HG03103 (cell line): ENCODE data around the gene STUB1.
"Not testable (repeated sequence)": the region's sequence is repeated elsewhere in the genome, so short reads cannot be mapped to it uniquely, and the experiment has no call there.

ENCODE experiments used
- ATAC-seq: cut with Tn5 transposase; IDR thresholded peaks from one replicate; pipeline ENCODE4 v1.9.1; 2021; ENCODE audit warnings: low read depth; ENCODE audit not compliant: unreplicated experiment

Gene STUB1

GRCh38 chr16:710500-711075, 30.4 kb downstream of the STUB1 start:
- ATAC-seq = no peak

DNA sequence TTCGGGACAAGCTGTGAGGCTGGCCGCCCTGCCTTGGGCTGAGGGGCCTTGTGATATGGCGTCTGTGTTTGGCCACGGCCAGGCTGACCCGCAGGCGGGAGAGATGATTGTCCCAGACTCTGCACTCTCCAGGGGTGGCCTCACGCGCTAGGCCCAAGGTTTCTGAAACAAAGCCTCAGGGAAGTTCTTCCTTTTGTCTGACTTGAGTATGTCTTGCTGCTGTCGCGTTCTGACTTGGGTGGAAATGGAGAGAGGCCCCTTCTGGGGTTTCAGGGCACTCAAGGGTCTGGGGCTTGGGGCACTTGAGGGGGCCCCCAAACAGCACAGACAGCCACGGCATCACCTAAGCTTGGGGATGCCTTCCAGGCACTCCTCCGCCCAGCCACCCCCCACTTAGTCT, 30.9 kb downstream of the STUB1 start:
- ATAC-seq = no peak

DNA sequence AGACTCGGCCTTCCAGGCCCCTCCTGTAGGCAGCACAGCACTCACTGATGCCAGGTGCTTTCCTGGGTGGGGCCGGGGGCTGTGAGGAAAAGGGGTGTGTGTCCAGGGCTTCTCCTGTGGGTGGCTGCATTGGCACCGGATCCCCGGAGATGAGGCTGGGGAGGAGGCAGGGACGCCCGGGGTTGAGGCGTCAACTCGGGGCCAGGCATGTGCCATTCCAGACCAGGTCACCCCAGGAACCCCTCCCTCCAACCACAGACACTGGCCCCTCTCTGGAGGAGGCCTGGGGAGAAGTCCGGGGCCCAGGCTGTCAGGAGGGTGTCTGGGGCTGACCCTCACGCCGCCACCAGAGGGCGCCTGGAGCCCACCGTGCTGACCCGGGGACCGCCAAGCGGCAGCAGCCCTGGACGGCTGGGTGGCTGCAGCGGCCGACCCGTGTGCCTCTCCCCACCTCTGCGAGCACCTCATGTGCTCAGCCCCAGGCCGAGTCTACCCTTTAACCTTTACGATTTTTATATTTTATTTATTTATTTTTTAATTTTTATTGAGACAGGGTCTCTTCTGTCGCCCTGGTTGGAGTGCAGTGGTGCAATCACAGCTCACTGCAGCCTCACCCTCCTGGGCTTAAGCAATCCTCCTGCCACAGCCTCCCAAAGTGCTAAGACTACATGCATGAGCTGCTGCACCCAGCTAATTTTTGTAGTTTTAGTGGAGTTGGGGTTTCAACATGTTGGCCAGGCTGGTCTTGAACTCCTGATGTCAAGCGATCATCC, 31.5 kb downstream of the STUB1 start:
- no peak for ATAC-seq

DNA sequence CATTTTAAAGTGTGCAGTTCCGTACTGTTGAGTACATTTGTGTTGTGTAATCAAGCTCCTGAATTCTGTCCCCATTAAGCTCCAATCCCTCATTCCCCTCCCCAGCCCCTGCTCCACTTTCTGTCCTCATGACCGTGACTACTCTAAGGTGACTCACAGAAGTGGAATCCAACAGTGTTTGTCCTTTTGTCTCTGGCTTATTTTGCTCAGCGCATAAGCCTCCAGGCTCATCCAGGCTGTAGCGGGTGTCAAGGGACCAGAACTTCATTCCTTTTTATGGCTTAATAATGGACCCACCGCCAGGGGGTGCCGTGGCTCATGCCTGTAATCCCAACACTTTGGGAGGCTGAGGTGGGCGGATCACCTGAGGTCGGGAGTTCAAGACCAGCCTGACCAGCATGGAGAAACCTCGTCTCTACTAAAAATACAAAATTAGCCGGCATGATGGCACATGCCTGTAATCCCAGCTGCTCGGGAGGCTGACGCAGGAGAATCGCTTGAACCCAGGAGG, 32.6 kb downstream of the STUB1 start:
- not testable (repeated sequence) for ATAC-seq

GRCh38 chr16:714079-714478, 33.9 kb downstream of the STUB1 start:
- no peak for ATAC-seq

- no peak for ATAC-seq
These were observed 34.6 kb downstream of the STUB1 start, which contains the start of gene METRN for GRCh38 chr16:714558-715476. TSS of gene METRN (plus strand) at chr16:715118. CDS start at chr16:715290, 172 bp downstream.

DNA sequence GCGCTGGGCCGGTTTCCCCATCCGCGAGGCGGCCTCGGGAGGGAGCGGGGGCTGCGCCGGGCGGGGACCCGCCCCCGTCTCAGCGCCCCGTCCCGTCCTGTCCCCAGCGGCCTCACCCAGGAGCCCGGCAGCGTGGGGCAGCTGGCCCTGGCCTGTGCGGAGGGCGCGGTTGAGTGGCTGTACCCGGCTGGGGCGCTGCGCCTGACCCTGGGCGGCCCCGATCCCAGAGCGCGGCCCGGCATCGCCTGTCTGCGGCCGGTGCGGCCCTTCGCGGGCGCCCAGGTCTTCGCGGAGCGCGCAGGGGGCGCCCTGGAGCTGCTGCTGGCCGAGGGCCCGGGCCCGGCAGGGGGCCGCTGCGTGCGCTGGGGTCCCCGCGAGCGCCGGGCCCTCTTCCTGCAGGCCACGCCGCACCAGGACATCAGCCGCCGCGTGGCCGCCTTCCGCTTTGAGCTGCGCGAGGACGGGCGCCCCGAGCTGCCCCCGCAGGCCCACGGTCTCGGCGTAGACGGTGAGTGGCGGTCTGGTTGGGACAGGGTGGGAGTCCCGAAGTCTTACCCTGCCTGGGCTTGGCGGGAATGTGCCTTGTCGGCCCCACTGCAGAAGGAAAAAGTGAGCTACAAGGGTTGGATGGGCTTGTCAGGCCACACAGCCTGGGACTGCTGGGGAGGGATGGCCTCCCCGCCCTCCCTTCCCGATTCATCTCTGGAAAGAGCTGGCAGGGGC, 35.4 kb downstream of the STUB1 start:
- ATAC-seq = no peak

GRCh38 chr16:716200-716568, 36.0 kb downstream of the STUB1 start:
- ATAC-seq = no peak

GRCh38 chr16:716768-717325, 36.6 kb downstream of the STUB1 start:
- no peak for ATAC-seq

DNA sequence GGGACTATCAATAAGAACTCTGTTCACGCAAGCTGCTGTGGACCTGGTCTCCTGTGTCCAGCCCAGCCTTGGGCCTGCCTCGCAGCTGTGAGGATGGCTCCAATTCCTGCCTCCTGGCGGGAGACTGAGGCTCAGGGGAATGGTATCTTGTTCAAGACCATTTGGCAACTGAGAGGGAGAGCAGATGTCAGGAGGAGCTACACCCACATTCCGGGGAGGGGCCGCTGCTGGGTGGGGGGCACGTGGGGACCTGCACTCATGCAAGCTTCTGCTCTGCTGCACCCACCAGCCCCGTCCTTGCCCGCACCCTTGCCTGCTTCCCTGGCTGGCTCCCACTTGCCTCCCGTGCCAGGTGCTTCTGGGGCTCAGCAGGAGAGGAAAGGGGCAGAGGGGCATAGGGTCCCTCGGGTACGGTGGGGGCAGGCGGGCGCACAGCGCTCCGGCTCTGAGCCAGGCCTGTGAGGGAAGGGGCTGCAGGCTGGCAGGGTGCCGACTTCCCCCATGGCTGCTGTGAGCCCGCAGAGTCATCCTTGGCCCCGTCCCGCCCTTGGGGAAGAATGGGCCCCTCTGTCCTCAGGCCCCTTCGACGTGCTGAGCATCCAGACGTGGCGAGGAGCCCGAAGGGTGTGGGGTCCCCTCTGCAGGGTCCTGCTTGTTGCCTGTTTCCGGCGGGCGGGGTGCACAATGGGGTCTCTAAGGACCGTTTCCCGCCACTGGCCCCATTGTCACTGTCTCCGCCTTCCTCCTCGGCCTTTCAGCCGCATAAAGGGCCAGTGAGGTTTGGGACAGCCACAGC, 37.4 kb downstream of the STUB1 start:
- no peak for ATAC-seq

DNA sequence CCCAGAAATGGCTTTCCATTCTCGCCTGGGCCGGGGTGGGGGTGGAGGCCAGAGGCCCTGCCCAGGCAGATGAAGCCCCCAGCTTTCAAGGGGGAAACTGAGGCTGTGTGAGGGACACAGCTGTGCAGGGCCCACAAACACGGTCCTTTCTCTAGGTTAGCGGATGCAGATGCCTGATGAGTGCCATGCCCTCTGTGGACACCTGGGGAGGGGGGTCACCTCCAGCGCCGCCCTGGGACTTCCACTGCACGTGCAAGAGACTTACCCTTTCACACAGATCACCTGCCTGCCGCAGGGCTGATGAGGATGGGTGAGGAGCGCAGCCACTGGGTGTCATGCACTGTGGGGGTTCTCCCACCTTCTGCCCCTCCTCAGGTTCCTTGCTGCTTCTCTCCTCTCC, 38.2 kb downstream of the STUB1 start:
- ATAC-seq = no peak

DNA sequence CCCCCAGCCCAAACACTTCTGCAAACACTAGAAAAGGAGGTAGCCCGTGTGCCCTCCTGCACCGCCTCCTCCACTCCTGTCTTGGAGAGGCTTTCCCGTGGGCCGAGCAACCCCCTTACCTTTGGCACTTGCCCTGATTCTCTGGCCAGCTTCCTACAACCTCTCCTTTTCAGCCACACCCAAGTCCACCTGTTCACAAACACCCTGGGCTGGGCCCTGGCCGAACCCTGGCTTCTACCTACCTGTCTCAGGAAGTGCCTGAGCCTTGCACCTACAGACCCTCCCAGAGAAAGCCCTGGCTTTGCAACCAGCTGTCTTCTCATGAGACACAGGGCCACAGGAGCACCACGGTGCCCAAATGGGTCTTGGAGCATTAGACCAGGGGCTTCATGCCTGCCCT, 38.7 kb downstream of the STUB1 start:
- ATAC-seq = no peak

DNA sequence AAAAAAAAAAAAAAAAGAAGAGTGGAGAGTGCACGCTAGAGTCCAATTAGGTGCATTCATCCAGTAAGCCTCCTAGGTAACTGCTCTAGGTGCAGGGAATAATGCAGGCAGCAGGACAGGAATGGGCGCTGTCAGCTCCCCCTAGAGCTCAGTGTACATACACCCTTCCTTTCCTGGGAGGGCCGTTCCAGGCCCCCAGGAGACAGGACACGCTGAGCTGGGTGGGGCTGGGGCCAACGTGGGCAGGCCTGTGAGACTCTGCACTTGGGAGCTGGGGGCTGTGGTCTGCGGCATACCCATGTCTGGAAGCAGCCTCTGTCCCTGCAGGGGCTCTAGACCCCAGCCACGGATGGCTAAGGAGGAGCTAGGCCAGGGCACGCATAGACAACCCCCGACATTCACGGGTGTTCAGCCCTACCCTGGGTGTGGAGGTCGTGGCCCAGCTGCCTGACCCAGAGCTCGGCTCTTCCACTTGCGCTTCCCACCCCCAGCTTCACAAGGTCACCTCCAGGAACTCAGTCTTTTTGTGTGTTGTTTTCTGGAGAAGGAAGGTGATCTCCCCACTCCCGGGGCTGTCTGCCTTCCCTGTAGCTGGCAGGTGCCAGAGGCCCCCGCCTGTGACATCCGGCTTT, 39.7 kb downstream of the STUB1 start:
- ATAC-seq = no peak

DNA sequence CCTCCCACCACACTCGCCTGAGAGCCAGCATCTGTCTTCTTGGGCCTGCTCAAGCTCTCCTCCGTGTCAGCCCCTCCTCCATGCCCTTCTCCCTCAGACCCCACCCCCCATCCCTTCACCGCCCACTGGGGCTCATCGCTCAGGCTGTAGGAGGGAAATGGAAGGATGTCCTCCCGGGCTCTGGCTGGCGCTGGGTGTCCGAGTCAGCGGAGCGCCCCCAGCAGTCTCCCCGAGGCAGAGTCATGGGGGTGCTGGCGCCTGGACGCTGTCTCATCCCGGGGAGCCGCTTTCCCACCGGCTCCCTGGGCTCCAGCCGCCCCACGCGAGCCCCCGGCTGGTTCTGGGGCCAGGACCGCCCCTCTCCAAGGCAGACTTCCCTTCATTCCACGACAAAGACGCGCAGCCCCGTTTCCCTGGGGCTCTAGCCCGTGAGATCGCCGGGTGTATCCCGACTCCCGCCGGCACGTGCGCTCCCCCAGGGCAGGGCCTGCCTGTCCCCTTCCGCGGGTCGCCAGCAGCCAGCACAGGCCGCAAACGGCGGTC, 40.3 kb downstream of the STUB1 start:
- peak; percentile 18 for ATAC-seq

DNA sequence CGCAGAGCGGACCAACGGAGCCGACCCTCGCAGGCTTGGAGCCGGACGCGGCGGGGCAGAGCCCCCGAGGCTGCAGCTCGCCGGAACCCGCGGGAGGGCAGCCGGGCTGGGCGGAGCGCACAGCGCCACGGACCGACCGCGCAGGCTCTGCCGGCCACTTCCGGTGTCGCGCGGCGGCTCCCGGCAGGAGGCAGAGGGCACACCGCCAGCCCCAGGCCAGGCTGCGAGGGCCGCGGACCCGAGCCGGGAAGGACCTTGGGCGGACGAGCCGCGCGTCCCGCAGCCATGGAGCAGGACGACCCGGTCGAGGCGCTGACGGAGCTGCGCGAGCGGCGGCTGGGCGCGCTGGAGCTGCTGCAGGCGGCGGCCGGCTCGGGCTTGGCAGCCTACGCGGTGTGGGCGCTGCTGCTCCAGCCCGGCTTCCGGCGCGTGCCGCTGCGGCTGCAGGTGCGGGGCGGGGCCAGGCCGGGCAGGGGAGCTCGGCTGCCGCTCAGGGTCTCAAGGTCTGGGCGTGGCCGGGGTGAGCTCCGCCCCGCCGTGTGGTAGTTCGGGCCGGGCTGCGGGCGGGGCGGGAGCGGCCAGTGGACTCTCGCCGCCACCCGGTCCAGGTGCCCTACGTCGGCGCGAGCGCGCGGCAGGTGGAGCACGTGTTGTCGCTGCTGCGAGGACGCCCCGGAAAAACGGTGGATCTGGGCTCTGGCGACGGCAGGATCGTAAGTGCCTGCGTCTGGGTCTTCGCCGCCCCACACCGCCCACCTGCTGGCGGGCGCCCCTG, 41.0 kb downstream of the STUB1 start, which contains the start of gene ANTKMT:
ANTKMT (plus strand) TSS at position 157 of the 775 bp plus-strand sequence; CDS start at position 286, 129 bp downstream.
- peak; percentile 54 for ATAC-seq

DNA sequence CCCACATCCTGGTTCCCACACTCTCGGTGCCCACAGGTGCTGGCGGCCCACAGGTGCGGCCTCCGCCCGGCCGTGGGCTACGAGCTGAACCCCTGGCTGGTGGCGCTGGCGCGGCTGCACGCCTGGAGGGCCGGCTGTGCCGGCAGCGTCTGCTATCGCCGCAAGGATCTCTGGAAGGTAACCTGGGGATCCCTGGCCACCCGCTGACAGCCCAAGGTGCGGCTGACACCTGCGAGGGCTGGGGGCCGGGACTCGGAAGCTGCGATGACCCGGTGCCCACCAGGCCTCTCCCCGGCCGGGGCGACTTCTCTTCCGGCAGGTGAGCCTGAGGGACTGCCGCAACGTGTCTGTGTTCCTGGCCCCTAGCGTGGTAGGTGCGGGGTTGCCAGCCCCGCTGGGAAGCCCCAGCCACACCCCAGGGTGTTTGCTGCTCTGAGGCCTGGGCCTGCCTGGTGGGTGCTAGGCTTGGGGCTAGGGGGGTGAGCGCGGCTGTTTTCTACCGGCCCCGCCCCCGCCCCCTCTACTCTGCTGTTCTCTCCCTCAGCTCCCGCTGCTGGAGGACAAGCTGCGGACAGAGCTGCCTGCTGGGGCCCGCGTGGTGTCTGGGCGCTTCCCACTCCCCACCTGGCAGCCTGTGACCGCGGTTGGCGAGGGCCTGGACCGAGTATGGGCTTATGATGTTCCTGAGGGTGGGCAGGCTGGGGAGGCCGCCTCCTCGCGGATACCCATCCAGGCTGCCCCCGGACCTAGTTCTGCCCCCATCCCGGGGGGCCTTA, 41.7 kb downstream of the STUB1 start:
- no peak for ATAC-seq
